BLaER1 (cell line): ENCODE results near the gene OLFM1.
"Not testable (repeated sequence)": the region's sequence is repeated elsewhere in the genome, so short reads cannot be mapped to it uniquely, and the experiment has no call there.

Source experiments
- H3K27ac ChIP-seq: shearing (Covaris generic); formaldehyde crosslinking; 2 replicates; pipeline ENCODE4 v1.8.1; 2022
- H3K27me3 ChIP-seq: shearing (Covaris generic); formaldehyde crosslinking; 2 replicates; pipeline ENCODE4 v1.8.1; 2022
- H3K36me3 ChIP-seq: shearing (Covaris generic); formaldehyde crosslinking; 2 replicates; pipeline ENCODE4 v1.8.1; 2022
- H3K4me1 ChIP-seq: shearing (Covaris generic); formaldehyde crosslinking; 2 replicates; pipeline ENCODE4 v1.8.1; 2022
- H3K4me2 ChIP-seq: shearing (Covaris generic); formaldehyde crosslinking; 2 replicates; pipeline ENCODE4 v1.8.1; 2022
- H3K4me3 ChIP-seq: shearing (Covaris generic); formaldehyde crosslinking; 2 replicates; pipeline ENCODE4 v1.8.1; 2022
- H3K9ac ChIP-seq: shearing (Covaris generic); formaldehyde crosslinking; 2 replicates; pipeline ENCODE4 v1.8.1; 2022
- H3K9me3 ChIP-seq: shearing (Covaris generic); formaldehyde crosslinking; 2 replicates; pipeline ENCODE4 v1.8.1; 2022
- H4K20me1 ChIP-seq: shearing (Covaris generic); formaldehyde crosslinking; 2 replicates; pipeline ENCODE4 v1.8.1; 2022
- Cebpa-rat ChIP-seq: shearing (Covaris generic); IDR thresholded peaks from 2 replicates; pipeline ENCODE4 v1.8.1; 2022

OLFM1 gene

GRCh38 chr9:135055181-135055580 is 32.3 kb upstream of the OLFM1 start:
- H3K27ac ChIP-seq, result no peak overlapping the region
- no peak overlapping the region for H3K4me2 ChIP-seq
- peaks cover 37% of the 10 kb centered on the region for H3K4me1 ChIP-seq
- no peaks in the 10 kb centered on the region for H3K27me3 ChIP-seq
- no peaks in the 10 kb centered on the region for H4K20me1 ChIP-seq
- 0 out of 2 replicates have a peak, but pooled peaks cover 6% of the 10 kb centered on the region for H3K9me3 ChIP-seq
- H3K9ac ChIP-seq, result no peak overlapping the region
- no peaks in the 10 kb centered on the region for H3K36me3 ChIP-seq
- H3K4me3 ChIP-seq, result no peak overlapping the region
- TF ChIP-seq Cebpa-rat, result no peak

GRCh38 chr9:135056541-135056940 is 30.9 kb upstream of the OLFM1 start:
- Histone ChIP-seq H3K27ac (no peak overlapping the region), H3K4me1 (peaks cover 30% of the 10 kb centered on the region), H3K9ac (no peak overlapping the region), H3K4me3 (no peak overlapping the region), H3K9me3 (0 out of 2 replicates have a peak, but pooled peaks cover 6% of the 10 kb centered on the region), H4K20me1 (no peaks in the 10 kb centered on the region), H3K4me2 (no peak overlapping the region), H3K27me3 (no peaks in the 10 kb centered on the region), H3K36me3 (no peaks in the 10 kb centered on the region)
- TF ChIP-seq Cebpa-rat, result no peak

- Histone ChIP-seq H3K36me3 (no peaks in the 10 kb centered on the region), H3K9ac (no peak overlapping the region), H3K4me1 (peaks cover 8% of the 10 kb centered on the region), H3K27ac (no peak overlapping the region), H3K4me2 (no peak overlapping the region), H3K27me3 (no peaks in the 10 kb centered on the region), H4K20me1 (no peaks in the 10 kb centered on the region), H3K9me3 (peaks cover 34% of the 10 kb centered on the region), H3K4me3 (no peak overlapping the region)
- TF ChIP-seq Cebpa-rat, result no peak
Measured at GRCh38 chr9:135060461-135061116, 26.9 kb upstream of the OLFM1 start.

- H3K4me3 ChIP-seq, result no peak overlapping the region
- H3K27me3 ChIP-seq, result no peaks in the 10 kb centered on the region
- H3K27ac ChIP-seq, result no peak overlapping the region
- no peak for TF ChIP-seq Cebpa-rat
- H3K4me1 ChIP-seq, result peaks cover 8% of the 10 kb centered on the region
- H3K4me2 ChIP-seq, result no peak overlapping the region
- H4K20me1 ChIP-seq, result no peaks in the 10 kb centered on the region
- H3K9me3 ChIP-seq, result peaks cover 35% of the 10 kb centered on the region
- no peaks in the 10 kb centered on the region for H3K36me3 ChIP-seq
- H3K9ac ChIP-seq, result no peak overlapping the region
Measured at GRCh38 chr9:135061441-135061840, 26.0 kb upstream of the OLFM1 start.

GRCh38 chr9:135062254-135062653 is 25.2 kb upstream of the OLFM1 start:
- Histone ChIP-seq H3K9me3 (peaks cover 35% of the 10 kb centered on the region), H3K4me3 (no peak overlapping the region), H3K4me2 (no peak overlapping the region), H3K36me3 (no peaks in the 10 kb centered on the region), H3K9ac (no peak overlapping the region), H3K27me3 (no peaks in the 10 kb centered on the region), H3K27ac (no peak overlapping the region), H4K20me1 (no peaks in the 10 kb centered on the region), H3K4me1 (peaks cover 8% of the 10 kb centered on the region)
- no peak for TF ChIP-seq Cebpa-rat

- H3K36me3 ChIP-seq, H3K27me3 ChIP-seq, H3K9ac ChIP-seq, H4K20me1 ChIP-seq, H3K4me2 ChIP-seq, H3K27ac ChIP-seq, H3K4me3 ChIP-seq, H3K4me1 ChIP-seq: not testable (repeated sequence)
- peaks cover 35% of the 10 kb centered on the region for H3K9me3 ChIP-seq
Measured at GRCh38 chr9:135063466-135063865, 24.0 kb upstream of the OLFM1 start.

- H3K9me3 ChIP-seq, result peaks cover 35% of the 10 kb centered on the region
- not testable (repeated sequence) for H3K27ac ChIP-seq, H3K9ac ChIP-seq, H3K36me3 ChIP-seq, H3K4me1 ChIP-seq, H3K4me2 ChIP-seq, H3K4me3 ChIP-seq, H4K20me1 ChIP-seq, H3K27me3 ChIP-seq
Measured at GRCh38 chr9:135063888-135064287, 23.6 kb upstream of the OLFM1 start.

- no peak for TF ChIP-seq Cebpa-rat
- H4K20me1 ChIP-seq, result no peaks in the 10 kb centered on the region
- H3K27me3 ChIP-seq, result 0 out of 2 replicates have a peak, but pooled peaks cover under 1% of the 10 kb centered on the region
- no peak overlapping the region for H3K9ac ChIP-seq
- H3K4me1 ChIP-seq, result peaks cover 7% of the 10 kb centered on the region
- peaks cover 35% of the 10 kb centered on the region for H3K9me3 ChIP-seq
- H3K27ac ChIP-seq, result no peak overlapping the region
- H3K4me2 ChIP-seq, result no peak overlapping the region
- H3K4me3 ChIP-seq, result no peak overlapping the region
- H3K36me3 ChIP-seq, result no peaks in the 10 kb centered on the region
Measured at GRCh38 chr9:135065151-135065550, 22.3 kb upstream of the OLFM1 start.

- H3K9me3 ChIP-seq, result peaks cover 35% of the 10 kb centered on the region
- no peak overlapping the region for H3K4me2 ChIP-seq
- no peak overlapping the region for H3K27ac ChIP-seq
- no peak overlapping the region for H3K9ac ChIP-seq
- H3K27me3 ChIP-seq, result 0 out of 2 replicates have a peak, but pooled peaks cover 3% of the 10 kb centered on the region
- TF ChIP-seq Cebpa-rat, result no peak
- H3K36me3 ChIP-seq, result no peaks in the 10 kb centered on the region
- H3K4me1 ChIP-seq, result peaks cover under 1% of the 10 kb centered on the region; the same call in 1 of the 2 replicates
- no peak overlapping the region for H3K4me3 ChIP-seq
- no peaks in the 10 kb centered on the region for H4K20me1 ChIP-seq
Measured at GRCh38 chr9:135065804-135066203, 21.7 kb upstream of the OLFM1 start.

GRCh38 chr9:135066291-135066690 is 21.2 kb upstream of the OLFM1 start:
- TF ChIP-seq Cebpa-rat, result no peak
- no peak overlapping the region for H3K9ac ChIP-seq
- H3K4me1 ChIP-seq, result no peaks in the 10 kb centered on the region
- no peak overlapping the region for H3K4me3 ChIP-seq
- 0 out of 2 replicates have a peak, but pooled peaks cover 3% of the 10 kb centered on the region for H3K27me3 ChIP-seq
- no peak overlapping the region for H3K4me2 ChIP-seq
- no peaks in the 10 kb centered on the region for H3K36me3 ChIP-seq
- no peak overlapping the region for H3K27ac ChIP-seq
- no peaks in the 10 kb centered on the region for H4K20me1 ChIP-seq
- peaks cover 35% of the 10 kb centered on the region for H3K9me3 ChIP-seq
